ENCODE data around the gene ADIRF. TPM values are rescaled to one million over a fixed set of nuclear protein-coding genes. Genes with fewer than 3 reads are reported as not detected.
"Not testable (repeated sequence)": the region's sequence is repeated elsewhere in the genome, so short reads cannot be mapped to it uniquely, and the experiment has no call there.

The ADIRF gene
- total and polyA plus RNA-seq, 7 experiments from 2014 or later: 0.56 to 0.64 TPM; not detected in 5

DNA sequence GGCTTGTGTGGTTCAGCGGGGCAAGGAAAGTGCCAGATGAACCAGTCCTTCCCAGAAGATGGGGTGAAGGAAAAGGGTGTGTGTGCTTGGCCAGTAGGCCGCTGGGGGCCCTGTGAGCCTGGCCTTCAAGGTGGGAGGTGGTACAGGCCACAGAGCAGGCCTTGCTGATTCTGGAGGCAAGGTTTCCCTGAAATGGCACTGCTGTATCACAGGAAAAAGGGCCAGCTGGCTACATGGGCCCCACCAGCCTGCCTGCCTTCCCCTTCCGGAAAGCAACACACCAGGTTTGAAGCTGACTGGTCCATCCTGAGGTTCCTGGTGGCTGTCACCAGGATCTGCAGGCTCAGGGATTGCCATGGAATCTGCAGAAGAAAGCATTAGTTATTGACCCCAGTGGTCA, 23.4 kb upstream of the ADIRF start:
- Mint-ChIP-seq H3K4me1 (peaks cover 12 to 33% (median 13%) of the 10 kb centered on the region in 7 donors), H3K9me3 (peaks cover 0 to 6% (median 0%) of the 10 kb centered on the region in 11 donors), H3K4me3 (no peak overlapping the region), H3K27me3 (peaks cover 0 to 6% (median 0%) of the 10 kb centered on the region in 5 donors), H3K27ac (peak overlapping the region in 1 of 9 donors; percentile 88), H3K36me3 (peaks cover 0 to 6% (median 4%) of the 10 kb centered on the region in 5 donors)
- intact Hi-C loops (cut with micrococcal nuclease): loop anchor here in 1 of 2 donors (10.0 kb wide), 1 partner anchor 260 kb away; no protein-coding TSS in a partner anchor
- CTCF ChIA-PET: interaction anchor here (1.6 kb wide), 1 partner anchor 12 kb away, joined by 3 read pairs; the partner anchor contains the start of gene MMRN2
- Histone ChIP-seq H3K9me3 (ENCODE audit: control insufficient read depth in 2 of 3, low read length in 3 of 3) (no peaks in the 10 kb centered on the region), H3K4me3 (ENCODE audit: low read length) (no peak overlapping the region), H3K27ac (ENCODE audit: low read depth, low read length) (no peak overlapping the region), H3K4me1 (ENCODE audit: control insufficient read depth in 2 of 2, insufficient read depth in 2 of 2, low read length in 2 of 2) (peaks cover 0 to 6% of the 10 kb centered on the region in 2 donors), H3K27me3 (ENCODE audit: control insufficient read depth in 2 of 2, insufficient read depth in 2 of 2, low read length in 2 of 2) (no peaks in the 10 kb centered on the region), H3K36me3 (ENCODE audit: control insufficient read depth in 2 of 3, insufficient read depth in 3 of 3, low read length in 3 of 3) (no peaks in the 10 kb centered on the region)
- ATAC-seq (no peak), DNase-seq (no peak)
- POLR2A ChIA-PET: interaction anchor here (1.3 kb wide), 1 partner anchor 21 kb away, joined by 5 read pairs; no protein-coding TSS in a partner anchor

DNA sequence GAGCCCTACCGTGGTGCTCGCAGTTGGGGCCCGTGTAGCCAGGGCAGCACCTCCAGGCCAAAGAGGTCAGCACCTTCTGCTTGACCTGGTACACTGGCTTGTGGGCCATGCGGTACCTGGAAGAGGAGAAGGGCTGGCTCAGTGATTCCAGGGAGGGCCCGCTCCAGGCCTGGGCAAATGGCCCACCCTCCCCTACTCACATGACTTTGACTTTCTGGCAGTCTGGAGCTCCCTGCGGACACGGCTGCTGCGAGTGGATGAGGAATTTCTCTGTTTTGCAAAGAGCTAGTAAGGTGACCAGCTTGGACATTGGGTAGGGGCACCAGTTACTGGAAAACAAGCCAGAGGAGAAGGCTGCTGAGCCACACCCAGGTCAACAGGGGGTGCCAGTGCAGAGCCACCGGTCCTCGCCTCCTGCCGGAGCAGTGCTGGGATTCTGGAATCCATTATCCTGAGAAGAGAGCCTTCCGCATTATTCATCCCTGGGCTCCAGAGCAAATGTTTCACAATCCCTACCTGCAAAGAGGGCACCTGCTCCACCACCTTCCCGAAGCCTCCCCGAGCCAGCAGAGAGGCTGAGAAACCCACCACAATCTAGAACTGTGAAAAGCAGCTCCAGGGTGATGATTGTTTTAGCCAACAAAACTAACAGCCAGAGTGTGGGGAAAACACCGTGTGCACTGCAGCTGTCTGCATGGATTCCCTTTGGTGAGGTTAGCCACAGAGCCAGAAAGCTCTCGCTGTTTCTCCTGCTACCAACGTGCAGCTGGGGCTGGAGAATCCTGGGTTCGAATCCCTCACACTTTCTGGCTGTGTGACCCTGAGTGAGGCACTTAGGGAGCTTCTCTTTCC, 22.7 kb upstream of the ADIRF start:
- no peaks in the 10 kb centered on the region for H3K27me3 ChIP-seq (ENCODE audit: control insufficient read depth in 2 of 2, insufficient read depth in 2 of 2, low read length in 2 of 2)
- H3K36me3 Mint-ChIP-seq: peaks cover 3 to 8% (median 5%) of the 10 kb centered on the region in 5 donors
- CTCF ChIA-PET: interaction anchor here (1.0 to 1.7 kb wide), 4 partner anchors 8 to 21 kb away, joined by 3 to 6 read pairs (median 3); partner anchors contain the start of gene MMRN2
- POLR2A ChIA-PET: interaction anchor here (0.7 to 1.4 kb wide), 4 partner anchors 11 to 25 kb away, joined by 3 to 5 read pairs (median 4); partner anchors contain the start of gene MMRN2
- H3K36me3 ChIP-seq (ENCODE audit: control insufficient read depth in 2 of 3, insufficient read depth in 3 of 3, low read length in 3 of 3): no peaks in the 10 kb centered on the region
- peaks cover 16 to 38% (median 20%) of the 10 kb centered on the region in 7 donors for H3K4me1 Mint-ChIP-seq
- H3K4me3 Mint-ChIP-seq: peak overlapping the region in 2 of 10 donors; percentile 20 to 31
- peaks cover 0 to 9% of the 10 kb centered on the region in 2 donors for H3K4me1 ChIP-seq (ENCODE audit: control insufficient read depth in 2 of 2, insufficient read depth in 2 of 2, low read length in 2 of 2)
- intact Hi-C loops (cut with micrococcal nuclease): loop anchor here in 1 of 2 donors (10.0 kb wide), 1 partner anchor 259 kb away; no protein-coding TSS in a partner anchor
- DNase-seq: peak in 1 of 9 donors; percentile 10
- peaks cover 0 to 11% (median 3%) of the 10 kb centered on the region in 11 donors for H3K9me3 Mint-ChIP-seq
- peaks cover 0 to 6% (median 0%) of the 10 kb centered on the region in 5 donors for H3K27me3 Mint-ChIP-seq
- H3K9me3 ChIP-seq (ENCODE audit: control insufficient read depth in 2 of 3, low read length in 3 of 3): no peaks in the 10 kb centered on the region
- H3K27ac Mint-ChIP-seq: no peak overlapping the region
- H3K4me3 ChIP-seq (ENCODE audit: low read length): no peak overlapping the region
- ATAC-seq: no peak
- H3K27ac ChIP-seq (ENCODE audit: low read depth, low read length): no peak overlapping the region

- Histone ChIP-seq H3K27ac (ENCODE audit: low read depth, low read length) (no peak overlapping the region), H3K9me3 (ENCODE audit: control insufficient read depth in 2 of 3, low read length in 3 of 3) (no peaks in the 10 kb centered on the region), H3K4me3 (ENCODE audit: low read length) (no peak overlapping the region), H3K36me3 (ENCODE audit: control insufficient read depth in 2 of 3, insufficient read depth in 3 of 3, low read length in 3 of 3) (no peaks in the 10 kb centered on the region), H3K4me1 (ENCODE audit: control insufficient read depth in 2 of 2, insufficient read depth in 2 of 2, low read length in 2 of 2) (peaks cover 3 to 18% of the 10 kb centered on the region in 2 donors), H3K27me3 (ENCODE audit: control insufficient read depth in 2 of 2, insufficient read depth in 2 of 2, low read length in 2 of 2) (no peaks in the 10 kb centered on the region)
- Mint-ChIP-seq H3K27ac (peak overlapping the region in 4 of 9 donors; percentile 32 to 88 (median 68)), H3K9me3 (peaks cover 0 to 12% (median 3%) of the 10 kb centered on the region in 11 donors), H3K27me3 (peaks cover 0 to 6% (median 0%) of the 10 kb centered on the region in 5 donors), H3K36me3 (peaks cover 3 to 9% (median 5%) of the 10 kb centered on the region in 5 donors), H3K4me3 (peak overlapping the region in 1 of 10 donors; percentile 45), H3K4me1 (peaks cover 18 to 46% (median 26%) of the 10 kb centered on the region in 7 donors)
- no peak for DNase-seq
- ATAC-seq: no peak
- intact Hi-C loops (cut with micrococcal nuclease): loop anchor here in 1 of 2 donors (10.0 kb wide), 1 partner anchor 258 kb away; no protein-coding TSS in a partner anchor
- ChIA-PET CTCF (interaction anchor here (1.0 to 1.7 kb wide), 4 partner anchors 9 to 20 kb away, joined by 3 to 6 read pairs (median 3); partner anchors contain the start of gene MMRN2), POLR2A (interaction anchor here (0.7 to 1.4 kb wide), 5 partner anchors 10 to 24 kb away, joined by 3 to 4 read pairs (median 4); partner anchors contain the start of genes MMRN2 and SNCG)
Measured at GRCh38 chr10:86946213-86947155, 21.8 kb upstream of the ADIRF start.

- POLR2A ChIA-PET: interaction anchor here (0.7 to 1.5 kb wide), 4 partner anchors 11 to 1866 kb away, joined by 3 to 6 read pairs (median 4); partner anchors contain the start of gene SNCG
- not testable (repeated sequence) for H3K4me3 ChIP-seq (ENCODE audit: low read length); H3K36me3 ChIP-seq (ENCODE audit: control insufficient read depth in 2 of 3, insufficient read depth in 3 of 3, low read length in 3 of 3); H3K27ac ChIP-seq (ENCODE audit: low read depth, low read length); H3K27me3 ChIP-seq (ENCODE audit: control insufficient read depth in 2 of 2, insufficient read depth in 2 of 2, low read length in 2 of 2); ATAC-seq; H3K9me3 ChIP-seq (ENCODE audit: control insufficient read depth in 2 of 3, low read length in 3 of 3); DNase-seq; H3K27me3 Mint-ChIP-seq
- peaks cover 3 to 18% of the 10 kb centered on the region in 2 donors for H3K4me1 ChIP-seq (ENCODE audit: control insufficient read depth in 2 of 2, insufficient read depth in 2 of 2, low read length in 2 of 2)
- CTCF ChIA-PET: interaction anchor here (1.7 kb wide), 1 partner anchor 19 kb away, joined by 6 read pairs; no protein-coding TSS in a partner anchor
- Mint-ChIP-seq H3K36me3 (peaks cover 3 to 14% (median 10%) of the 10 kb centered on the region in 5 donors), H3K9me3 (peaks cover 4 to 23% (median 12%) of the 10 kb centered on the region in 11 donors), H3K4me1 (peaks cover 18 to 46% (median 26%) of the 10 kb centered on the region in 7 donors), H3K4me3 (peak overlapping the region in 1 of 10 donors; percentile 33), H3K27ac (peak overlapping the region in 6 of 9 donors; percentile 26 to 99 (median 48))
- intact Hi-C loops (cut with micrococcal nuclease): loop anchor here in 1 of 2 donors (10.0 kb wide), 1 partner anchor 257 kb away; no protein-coding TSS in a partner anchor
Measured at GRCh38 chr10:86947806-86948205, 20.5 kb upstream of the ADIRF start.

DNA sequence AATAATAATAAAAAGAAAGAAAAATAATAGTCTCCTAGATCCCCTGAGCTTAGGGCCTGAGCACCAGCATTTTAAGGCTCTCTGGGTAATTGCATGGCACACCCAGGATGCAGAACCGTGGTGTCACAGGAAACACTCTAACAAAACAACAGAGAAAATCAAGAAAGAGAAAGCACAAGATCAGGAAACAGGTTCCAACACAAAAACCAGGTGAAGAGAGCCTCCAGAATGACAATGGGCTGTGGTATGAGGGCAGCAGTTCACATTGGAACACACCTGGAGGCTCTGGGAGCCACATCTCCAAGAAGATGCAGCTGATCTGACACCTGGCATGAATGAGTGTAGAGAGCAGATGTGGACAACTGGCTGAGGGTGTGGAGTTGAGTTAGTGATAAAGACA, 17.9 kb upstream of the ADIRF start:
- H3K4me1 Mint-ChIP-seq: peaks cover 14 to 40% (median 26%) of the 10 kb centered on the region in 7 donors
- Histone ChIP-seq H3K36me3 (ENCODE audit: control insufficient read depth in 2 of 3, insufficient read depth in 3 of 3, low read length in 3 of 3) (no peaks in the 10 kb centered on the region), H3K9me3 (ENCODE audit: control insufficient read depth in 2 of 3, low read length in 3 of 3) (no peaks in the 10 kb centered on the region), H3K4me1 (ENCODE audit: control insufficient read depth in 2 of 2, insufficient read depth in 2 of 2, low read length in 2 of 2) (peaks cover 3 to 20% of the 10 kb centered on the region in 2 donors), H3K27ac (ENCODE audit: low read depth, low read length) (peak overlapping the region; percentile 58), H3K27me3 (ENCODE audit: control insufficient read depth in 2 of 2, insufficient read depth in 2 of 2, low read length in 2 of 2) (no peaks in the 10 kb centered on the region), H3K4me3 (ENCODE audit: low read length) (peak overlapping the region; percentile 6)
- peaks cover 3 to 14% (median 10%) of the 10 kb centered on the region in 5 donors for H3K36me3 Mint-ChIP-seq
- POLR2A ChIA-PET: interaction anchor here (0.7 to 1.8 kb wide), 8 partner anchors 8 to 414 kb away, joined by 3 to 8 read pairs (median 5); partner anchors contain the start of gene ADIRF
- DNase-seq (peak in 5 of 9 donors; percentile 37 to 53 (median 42)), ATAC-seq (no peak)
- H3K27ac Mint-ChIP-seq: peak overlapping the region; percentile 88 to 99 (median 97)
- CTCF ChIA-PET: interaction anchor here (0.8 to 1.7 kb wide), 4 partner anchors 9 to 17 kb away, joined by 4 to 6 read pairs (median 6); partner anchors contain the start of gene ADIRF
- peaks cover 4 to 30% (median 13%) of the 10 kb centered on the region in 11 donors for H3K9me3 Mint-ChIP-seq
- intact Hi-C loops (cut with micrococcal nuclease): loop anchor here in 1 of 2 donors (1.0 kb wide), 2 partner anchors 16 to 21 kb away; no protein-coding TSS in a partner anchor
- H3K27me3 Mint-ChIP-seq: peaks cover 0 to 6% (median 0%) of the 10 kb centered on the region in 5 donors
- peak overlapping the region; percentile 0 to 82 (median 74) for H3K4me3 Mint-ChIP-seq
